CD4-positive, alpha-beta T cell (primary cell): Measurements from ENCODE around the gene DOCK8. TPM values are rescaled to one million over a fixed set of nuclear protein-coding genes. Genes with fewer than 3 reads are reported as not detected.
A peak's percentile ranks its signal among the peaks of the same experiment; 100 is the strongest.
"Not testable (repeated sequence)": the region's sequence is repeated elsewhere in the genome, so short reads cannot be mapped to it uniquely, and the experiment has no call there.

Source experiments
- ATAC-seq: fragments of 200-7000 bp; cut with Tn5 transposase; one replicate; pipeline ENCODE4 v1.10.0; 2022; ENCODE audit warnings: mild to moderate bottlenecking; ENCODE audit not compliant: poor library complexity
- CTCF ChIA-PET: fragments of 350-600 bp; sonication (Branson Sonifier 250); formaldehyde crosslinking; loops from one replicate; lab custom pipeline; 2021; ENCODE audit warnings: antibody characterized with exemption, inconsistent platforms; lab: Charles Lee
- POLR2A ChIA-PET: fragments of 350-600 bp; sonication (Branson Sonifier 250); formaldehyde crosslinking; loops from one replicate; lab custom pipeline; 2021; ENCODE audit warnings: antibody characterized with exemption, inconsistent platforms; lab: Charles Lee
- DNase-seq, 14 experiments: peaks; one replicate each; pipeline ENCODE4 v3.0.0-alpha.2; 2013 to 2020; ENCODE audit warnings: mixed read lengths in 2 of 14
- H3K27ac ChIP-seq, 2 donors: one replicate each; pipeline versions ENCODE4 v1.5.1 to v1.7.0; 2013; ENCODE audit warnings: low read length in 2 of 2, low read depth in 1 of 2, mild to moderate bottlenecking in 1 of 2
- H3K27me3 ChIP-seq, 2 experiments: 1 replicate in 1 of 2; 2 replicates in 1 of 2; pipeline versions ENCODE4 v1.6.1 to v1.7.0; 2013; ENCODE audit warnings: low read length in 2 of 2, control low read depth in 1 of 2, mild to moderate bottlenecking in 1 of 2, moderate library complexity in 1 of 2; ENCODE audit not compliant: insufficient read depth in 2 of 2, control insufficient read depth in 1 of 2
- H3K36me3 ChIP-seq: one replicate; pipeline ENCODE4 v1.6.1; 2013; ENCODE audit warnings: low read length, control low read depth; ENCODE audit not compliant: insufficient read depth
- H3K4me1 ChIP-seq: one replicate; pipeline ENCODE4 v1.6.1; 2013; ENCODE audit warnings: low read length, control low read depth; ENCODE audit not compliant: insufficient read depth
- H3K4me3 ChIP-seq: one replicate; pipeline ENCODE4 v1.5.1; 2013; ENCODE audit warnings: mild to moderate bottlenecking, low read length, moderate library complexity
- H3K9me3 ChIP-seq, 2 experiments: 1 replicate in 1 of 2; 2 replicates in 1 of 2; pipeline versions ENCODE4 v1.6.1 to v1.7.0; 2013; ENCODE audit warnings: low read length in 2 of 2, mild to moderate bottlenecking in 2 of 2, control low read depth in 1 of 2, moderate library complexity in 1 of 2; ENCODE audit not compliant: control insufficient read depth in 1 of 2, insufficient read depth in 1 of 2
- H3K27ac Mint-ChIP-seq: one replicate; pipeline ENCODE4 v1.8.0; 2020; ENCODE audit warnings: mixed read lengths
- H3K27me3 Mint-ChIP-seq: one replicate; pipeline ENCODE4 v1.8.0; 2021; ENCODE audit warnings: mixed read lengths
- H3K36me3 Mint-ChIP-seq: one replicate; pipeline ENCODE4 v1.8.0; 2021; ENCODE audit warnings: low read depth, mixed read lengths
- H3K4me1 Mint-ChIP-seq: one replicate; pipeline ENCODE4 v1.8.0; 2021; ENCODE audit warnings: low read depth, mixed read lengths
- H3K4me3 Mint-ChIP-seq: one replicate; pipeline ENCODE4 v1.8.0; 2020; ENCODE audit warnings: mild to moderate bottlenecking, mixed read lengths
- H3K9me3 Mint-ChIP-seq: one replicate; pipeline ENCODE4 v1.8.0; 2020; ENCODE audit warnings: mixed read lengths
- CTCF ChIP-seq: fragments of 200-600 bp; IDR thresholded peaks from one replicate; pipeline ENCODE4 v1.8.0; 2022; ENCODE audit warnings: antibody characterized with exemption, mild to moderate bottlenecking
- intact Hi-C, 2 experiments: fragments of 100-400 bp; cut with DNase I in 1 of 2; cut with micrococcal nuclease in 1 of 2; formaldehyde crosslinking; loops; one replicate each; pipeline versions ENCODE4 v1.15.1 to v1.9.0; 2023 to 2025; cut with DNase I, micrococcal nuclease
- total RNA-seq, 174 experiments: library from RNA in 2 of 174; stranded (reverse) in 2 of 174; gene quantifications; one replicate each; pipeline ENCODE4 v1.2.3 and lab custom pipeline; 2021 to 2026

DOCK8 gene
- total RNA-seq, 2 experiments from 2014 or later, result 123 to 126 TPM

GRCh38 chr9:406886-407654, 192.4 kb downstream of the DOCK8 start:
- no peaks in the 10 kb centered on the region for H3K4me1 Mint-ChIP-seq
- H3K36me3 Mint-ChIP-seq, result peaks cover 93% of the 10 kb centered on the region
- no peak for ATAC-seq
- intact Hi-C loops, result no loop called here
- H3K27me3 Mint-ChIP-seq, result no peaks in the 10 kb centered on the region
- CTCF ChIA-PET, result no interaction called here
- H3K27ac ChIP-seq, result no peak overlapping the region
- H3K27ac Mint-ChIP-seq, result no peak overlapping the region
- no peak for TF ChIP-seq CTCF
- H3K4me1 ChIP-seq, result no peaks in the 10 kb centered on the region
- H3K9me3 ChIP-seq, result no peaks in the 10 kb centered on the region
- peaks cover 80% of the 10 kb centered on the region for H3K36me3 ChIP-seq
- H3K9me3 Mint-ChIP-seq, result no peaks in the 10 kb centered on the region
- H3K4me3 ChIP-seq, result no peak overlapping the region
- no peak overlapping the region for H3K4me3 Mint-ChIP-seq
- no peaks in the 10 kb centered on the region for H3K27me3 ChIP-seq
- DNase-seq, result no peak
- POLR2A ChIA-PET, result no interaction called here

- CTCF ChIA-PET, result not testable (repeated sequence)
Observed at GRCh38 chr9:409655-410054, 195.0 kb downstream of the DOCK8 start.

GRCh38 chr9:414595-414994, 199.9 kb downstream of the DOCK8 start:
- peaks cover 85% of the 10 kb centered on the region for H3K36me3 Mint-ChIP-seq
- no peak for ATAC-seq

More at GRCh38 chr9:409655-410054, 195.0 kb downstream of the DOCK8 start:
- H3K27me3 Mint-ChIP-seq, H3K9me3 Mint-ChIP-seq, DNase-seq, H3K4me1 Mint-ChIP-seq, intact Hi-C loops, H3K9me3 ChIP-seq, H3K27ac ChIP-seq, POLR2A ChIA-PET, H3K27ac Mint-ChIP-seq, H3K27me3 ChIP-seq, H3K4me3 ChIP-seq, ATAC-seq, H3K4me1 ChIP-seq, H3K4me3 Mint-ChIP-seq: not testable (repeated sequence)
- H3K36me3 ChIP-seq, result peaks cover 73% of the 10 kb centered on the region
- H3K36me3 Mint-ChIP-seq, result peaks cover 89% of the 10 kb centered on the region

More at GRCh38 chr9:414595-414994, 199.9 kb downstream of the DOCK8 start:
- Mint-ChIP-seq H3K27ac (peak overlapping the region; percentile 33), H3K9me3 (no peaks in the 10 kb centered on the region), H3K4me3 (no peak overlapping the region), H3K4me1 (no peaks in the 10 kb centered on the region), H3K27me3 (no peaks in the 10 kb centered on the region)
- Histone ChIP-seq H3K36me3 (peaks cover 68% of the 10 kb centered on the region), H3K4me3 (no peak overlapping the region), H3K27ac (no peak overlapping the region), H3K27me3 (no peaks in the 10 kb centered on the region), H3K9me3 (no peaks in the 10 kb centered on the region), H3K4me1 (no peaks in the 10 kb centered on the region)
- no peak for DNase-seq
- no peak for TF ChIP-seq CTCF
- CTCF ChIA-PET, result interaction anchor here (1.0 kb wide), 1 partner anchor 11 kb away, joined by 4 read pairs; no protein-coding TSS in a partner anchor
- POLR2A ChIA-PET, result no interaction called here
- intact Hi-C loops, result no loop called here
